HG03460 (cell line): Measurements from ENCODE around the gene CACTIN.
"Not testable (repeated sequence)": the region's sequence is repeated elsewhere in the genome, so short reads cannot be mapped to it uniquely, and the experiment has no call there.

Source experiments
- ATAC-seq: cut with Tn5 transposase; IDR thresholded peaks from one replicate; pipeline ENCODE4 v1.9.1; 2021; ENCODE audit not compliant: unreplicated experiment

The CACTIN gene

GRCh38 chr19:3632739-3633558, 6.4 kb upstream of the CACTIN start:
- ATAC-seq = no peak

GRCh38 chr19:3632098-3632497, 5.5 kb upstream of the CACTIN start:
- no peak for ATAC-seq

GRCh38 chr19:3631053-3631861, 4.7 kb upstream of the CACTIN start:
- ATAC-seq = no peak

- ATAC-seq = not testable (repeated sequence)
These were observed 2.2 kb upstream of the CACTIN start for GRCh38 chr19:3628766-3629165.

GRCh38 chr19:3627351-3627723, 747 bp upstream of the CACTIN start:
- ATAC-seq = no peak

- ATAC-seq = no peak
These were observed 556 bp downstream of the CACTIN start for GRCh38 chr19:3625996-3626472.

- no peak for ATAC-seq
These were observed 2.9 kb downstream of the CACTIN start for GRCh38 chr19:3623716-3624115.

- ATAC-seq = no peak
These were observed 4.4 kb downstream of the CACTIN start for GRCh38 chr19:3622224-3622623.

- ATAC-seq = no peak
These were observed 4.9 kb downstream of the CACTIN start for GRCh38 chr19:3621689-3622088.

GRCh38 chr19:3620817-3621547, 5.6 kb downstream of the CACTIN start:
- no peak for ATAC-seq

- ATAC-seq = no peak
These were observed 6.3 kb downstream of the CACTIN start for GRCh38 chr19:3620145-3620816.

- ATAC-seq = no peak
These were observed 7.0 kb downstream of the CACTIN start for GRCh38 chr19:3619631-3620012.

GRCh38 chr19:3618811-3619630, 7.6 kb downstream of the CACTIN start:
- no peak for ATAC-seq

- ATAC-seq = no peak
These were observed 8.3 kb downstream of the CACTIN start for GRCh38 chr19:3618144-3618810.

GRCh38 chr19:3617463-3617862, 9.1 kb downstream of the CACTIN start:
- ATAC-seq = no peak

GRCh38 chr19:3615524-3616135, 11.0 kb downstream of the CACTIN start:
- no peak for ATAC-seq

- ATAC-seq = no peak
These were observed 11.6 kb downstream of the CACTIN start for GRCh38 chr19:3614858-3615505.

- ATAC-seq = no peak
These were observed 12.6 kb downstream of the CACTIN start for GRCh38 chr19:3613818-3614661.
